GM20431 (cell line): Measurements from ENCODE around the gene SCN4B.

ENCODE experiments used
- in situ Hi-C: fragments of 300-500 bp; cut with MseI, MboI; formaldehyde crosslinking; loops from one replicate; pipeline ENCODE4 v1.15.0; 2020; ENCODE audit warnings: low sequenced_read_pairs; ENCODE audit not compliant: unreplicated experiment

The SCN4B gene

DNA sequence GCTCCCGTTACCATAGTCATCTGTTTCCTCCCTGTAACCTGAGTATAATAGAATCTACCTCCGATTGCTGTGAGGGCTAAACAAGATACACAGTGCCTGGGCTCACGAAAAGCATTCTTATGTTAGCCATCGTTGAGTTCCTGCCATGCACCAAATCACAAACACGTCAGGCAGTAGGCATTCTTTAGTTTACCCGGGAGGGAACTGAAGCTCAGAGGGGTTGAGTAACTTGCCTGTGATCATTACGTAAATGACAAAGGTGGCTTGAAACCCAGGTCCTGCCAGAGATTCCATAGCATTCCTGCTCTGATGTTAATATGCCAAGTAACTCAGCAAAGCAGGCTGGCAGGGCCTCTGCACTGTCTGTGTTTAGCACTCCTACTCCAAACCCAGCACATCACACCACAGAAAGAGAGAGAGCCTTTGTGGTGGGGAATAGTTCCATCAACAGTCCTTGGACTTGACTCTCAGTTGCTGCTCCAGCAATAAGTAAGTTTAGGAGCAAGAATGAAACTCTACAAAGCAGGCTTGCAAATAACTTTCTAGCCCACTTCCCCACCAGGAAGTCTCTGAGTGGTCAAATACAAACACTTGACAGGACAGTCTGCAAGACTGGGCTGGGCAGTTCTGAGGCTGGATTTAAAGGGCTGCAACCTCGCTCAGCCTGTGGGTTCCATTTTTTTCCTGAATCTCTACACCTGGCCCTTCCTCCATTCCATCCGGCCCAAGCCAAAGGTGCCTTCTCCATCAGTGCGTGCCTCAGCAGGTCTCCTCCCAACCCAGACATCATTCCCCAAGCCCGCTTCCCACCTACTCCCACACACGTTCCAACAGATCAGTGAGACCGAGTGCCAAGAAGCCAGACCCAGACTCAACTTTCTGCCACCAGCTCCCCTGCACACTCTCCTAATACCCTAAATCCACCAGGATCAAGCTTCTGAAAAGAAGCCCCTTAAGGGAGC lies 22.7 kb upstream of the SCN4B start:
- in situ Hi-C loops, result no loop called here

DNA sequence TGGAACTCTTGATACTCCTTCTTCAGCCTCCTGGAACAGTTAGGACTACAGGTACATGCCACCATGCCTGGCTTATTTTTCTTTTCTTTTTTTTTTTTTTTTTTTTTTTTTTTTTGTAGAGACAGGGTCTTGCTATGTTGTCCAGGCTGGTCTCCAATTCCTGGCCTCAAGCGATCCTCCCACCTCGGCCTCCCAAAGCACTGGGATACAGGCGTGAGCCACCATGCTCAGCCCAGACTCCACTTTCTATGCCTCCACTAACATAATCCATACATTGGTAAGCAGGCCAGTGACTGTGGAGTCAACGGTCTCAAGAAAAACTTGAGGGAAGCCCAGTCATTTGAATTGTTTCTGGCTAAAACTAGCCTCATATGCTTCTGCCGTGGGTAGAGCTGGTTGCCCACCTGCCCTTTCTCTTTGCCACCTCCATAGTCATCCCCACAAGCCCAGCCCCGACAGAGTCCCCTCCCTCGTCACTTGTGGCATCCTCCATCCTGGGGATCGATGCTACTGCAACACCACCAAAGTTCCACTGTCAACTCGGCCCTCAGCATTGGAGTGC lies 21.5 kb upstream of the SCN4B start:
- in situ Hi-C loops, result no loop called here

DNA sequence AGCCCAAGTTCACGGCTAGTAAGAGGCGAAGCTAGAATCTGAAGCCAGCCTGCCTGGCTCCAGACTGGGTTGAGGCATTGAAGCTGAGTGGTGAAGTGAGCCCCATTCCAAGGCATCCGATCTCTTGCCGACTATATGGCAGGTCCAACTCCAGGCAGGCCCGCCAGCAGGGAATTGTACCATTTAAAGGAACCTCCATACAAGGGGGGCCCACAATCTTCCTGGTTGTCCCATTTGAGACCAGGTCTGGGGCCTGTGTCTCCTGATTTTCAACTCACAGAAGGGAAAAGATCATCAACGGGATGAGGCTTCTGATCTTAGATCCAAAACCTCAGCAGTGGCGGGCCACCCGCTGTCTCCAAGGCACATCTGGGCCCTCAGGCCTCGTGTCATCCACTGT lies 19.7 kb upstream of the SCN4B start:
- in situ Hi-C loops, result no loop called here

DNA sequence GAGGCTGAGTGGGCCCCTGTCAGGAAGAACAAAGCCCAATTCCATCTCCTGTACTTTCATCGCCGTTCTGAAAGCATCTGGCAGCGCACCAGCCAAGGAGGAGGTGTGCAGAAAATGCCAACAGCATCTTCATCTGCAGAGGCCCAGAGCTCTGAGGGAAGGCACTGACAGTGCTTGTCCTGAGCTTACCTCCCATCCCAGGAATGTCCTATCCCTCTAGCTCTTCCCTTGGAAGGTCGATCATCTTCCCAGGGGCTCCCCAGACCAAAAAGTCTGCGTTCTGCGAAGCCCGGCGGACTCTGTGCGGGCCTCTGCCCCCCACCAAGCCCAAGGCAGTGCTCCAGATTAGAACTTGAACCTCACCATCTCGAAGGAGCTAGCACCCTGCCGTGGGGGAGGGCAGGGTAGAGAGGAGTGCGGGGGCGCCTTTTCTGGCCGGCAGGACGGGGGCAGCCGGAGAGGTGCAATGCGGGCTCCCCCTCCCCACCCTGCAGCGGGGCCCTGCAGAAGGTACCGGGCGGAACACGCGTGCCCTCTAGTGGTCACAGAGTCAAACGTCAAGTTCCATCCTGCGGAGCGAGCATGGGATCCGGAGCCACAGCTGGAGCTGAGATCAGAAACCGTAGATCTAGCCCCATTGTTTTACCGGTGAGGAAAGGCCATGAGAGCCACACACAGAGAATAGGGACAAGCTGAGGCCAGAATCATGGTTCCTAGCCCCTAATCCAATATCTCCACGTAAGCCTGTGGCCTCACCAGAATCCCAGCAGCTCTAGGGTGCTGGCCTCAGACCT lies 18.8 kb upstream of the SCN4B start:
- in situ Hi-C loops, result no loop called here

DNA sequence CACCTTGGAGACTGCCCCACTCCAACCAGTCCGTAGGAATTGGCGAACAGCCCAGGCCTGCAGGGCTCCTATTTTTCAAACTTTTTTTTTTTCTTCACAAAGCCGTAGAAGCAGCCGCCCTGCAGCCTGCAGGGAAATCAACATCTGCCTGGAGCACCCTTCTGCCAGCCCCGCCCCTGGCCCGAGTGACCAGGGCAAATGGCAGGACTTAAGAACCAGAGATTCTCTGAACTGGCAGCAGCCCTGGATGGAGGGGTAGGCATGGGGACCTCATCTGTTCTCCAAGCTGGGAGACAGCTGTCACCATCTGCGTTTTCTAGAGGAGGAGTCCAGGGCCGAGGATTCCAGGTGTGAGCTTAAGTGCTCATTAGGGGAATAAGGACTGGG lies 18.3 kb upstream of the SCN4B start:
- in situ Hi-C loops, result no loop called here

DNA sequence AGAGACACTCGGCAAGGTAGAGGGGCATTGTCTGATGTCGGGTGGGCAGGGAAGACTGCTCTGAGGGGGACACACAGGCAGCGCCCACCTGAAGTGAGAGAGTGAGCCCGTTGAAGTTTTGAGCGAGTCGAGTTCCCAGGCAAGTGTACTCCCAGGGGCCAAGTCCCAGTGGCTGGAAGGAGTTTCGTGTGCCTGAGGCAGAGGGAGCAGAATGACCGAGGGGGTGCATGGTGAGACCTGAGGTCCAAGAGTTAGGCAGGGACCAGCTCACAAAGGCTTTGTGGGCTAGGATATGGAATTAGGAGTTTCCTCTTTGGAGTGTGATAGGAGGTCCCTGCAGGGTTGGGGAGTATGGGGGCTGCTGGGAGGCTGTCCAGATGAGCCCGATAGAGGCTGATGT lies 17.6 kb upstream of the SCN4B start:
- in situ Hi-C loops, result no loop called here

DNA sequence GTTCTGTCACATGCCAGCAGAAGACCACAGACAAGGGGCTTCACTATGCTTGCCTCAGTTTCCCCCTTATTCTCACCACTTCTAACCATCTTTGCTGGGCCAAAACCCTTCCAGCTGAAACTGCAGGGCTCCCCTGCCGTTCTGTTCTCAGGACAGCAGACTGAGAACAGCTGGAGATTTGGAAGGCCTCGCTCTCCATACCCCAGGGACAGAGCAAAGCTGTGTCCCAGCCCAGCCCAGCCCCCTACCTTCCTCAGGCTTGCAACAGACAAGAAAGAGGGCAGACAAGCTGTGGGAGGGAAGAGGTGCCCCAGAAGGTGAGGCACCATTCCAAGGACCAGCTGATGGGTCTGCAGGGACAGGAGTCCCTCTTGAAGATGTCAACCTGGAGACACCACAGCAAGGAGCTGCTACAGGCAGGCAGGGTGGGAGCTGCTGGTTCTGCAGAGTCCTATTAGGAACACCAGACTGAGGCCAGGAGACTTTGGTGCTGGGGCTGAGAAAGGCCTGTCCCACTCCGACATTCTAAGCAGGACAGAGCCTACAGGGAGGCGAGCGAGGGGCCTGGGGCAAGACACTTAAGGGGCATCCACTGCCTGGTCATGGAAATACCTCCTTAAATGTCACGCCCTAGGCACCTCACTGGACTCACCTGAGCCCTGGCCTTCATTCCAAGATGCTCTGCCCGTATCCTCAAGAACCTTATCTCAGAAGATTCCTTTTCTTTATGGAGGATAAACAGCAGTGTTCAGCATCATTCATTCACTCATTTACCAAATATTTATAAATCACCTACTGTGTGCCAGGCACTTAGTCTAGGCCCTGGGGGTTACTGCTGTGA lies 16.9 kb upstream of the SCN4B start:
- in situ Hi-C loops, result no loop called here

DNA sequence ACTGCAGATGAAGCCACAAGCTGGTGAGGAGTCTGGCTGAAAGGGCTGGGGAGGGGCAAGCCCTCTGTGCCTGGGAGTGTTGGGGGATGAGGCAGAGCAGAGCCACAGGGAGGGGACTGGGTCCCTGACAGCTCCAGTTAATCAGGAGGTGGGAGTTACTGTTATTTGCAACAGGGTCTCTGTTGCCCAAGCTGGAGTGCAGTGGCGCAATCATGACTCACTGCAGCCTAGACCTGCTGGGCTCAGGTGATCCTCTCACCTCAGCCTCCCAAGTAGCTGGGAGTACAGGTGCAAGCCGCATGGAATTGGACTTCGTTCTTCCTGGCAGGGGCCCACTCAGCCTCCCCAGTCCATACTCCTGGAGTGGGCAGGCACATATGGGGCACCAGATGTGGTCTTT lies 16.1 kb upstream of the SCN4B start:
- in situ Hi-C loops, result no loop called here

DNA sequence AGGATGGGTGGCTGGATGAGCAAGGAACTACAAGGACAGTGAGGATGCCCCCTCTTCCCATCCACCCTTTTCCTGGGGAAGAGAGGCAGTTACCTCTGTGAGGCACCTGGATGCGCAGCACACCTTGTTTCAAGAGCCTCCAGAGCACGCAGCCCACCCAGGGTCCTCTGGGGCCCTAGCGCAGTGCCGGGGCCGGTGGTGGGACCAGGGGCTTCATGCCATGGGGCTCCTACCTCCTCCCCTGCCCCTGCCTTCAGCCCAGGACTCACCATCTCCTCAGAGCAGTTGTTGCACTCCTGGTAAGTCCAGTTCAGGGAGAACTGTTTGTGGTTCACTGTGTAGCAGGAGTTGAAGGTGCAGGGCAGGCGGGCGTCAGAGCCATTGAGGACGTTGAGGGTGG lies 15.7 kb upstream of the SCN4B start:
- in situ Hi-C loops, result no loop called here

DNA sequence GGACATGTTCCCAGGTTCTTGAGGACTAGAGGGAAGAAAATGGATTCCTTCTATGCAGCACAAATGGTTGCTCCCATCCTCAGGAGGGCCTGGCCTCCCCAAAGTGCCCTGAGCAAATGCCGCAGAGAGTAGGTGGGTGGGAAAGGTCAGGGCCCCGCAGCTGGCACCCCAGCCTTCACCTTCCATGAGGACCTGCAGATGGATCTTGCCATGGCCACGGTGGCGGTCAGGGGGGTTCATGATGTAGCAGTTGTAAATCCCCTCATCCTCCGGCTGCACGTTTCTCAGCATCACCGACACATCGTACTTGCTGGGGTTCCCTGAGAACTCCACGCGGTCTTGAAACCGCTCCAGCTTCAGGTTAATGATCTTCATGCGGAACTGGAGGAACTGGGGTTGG lies 15.3 kb upstream of the SCN4B start:
- in situ Hi-C loops, result no loop called here

DNA sequence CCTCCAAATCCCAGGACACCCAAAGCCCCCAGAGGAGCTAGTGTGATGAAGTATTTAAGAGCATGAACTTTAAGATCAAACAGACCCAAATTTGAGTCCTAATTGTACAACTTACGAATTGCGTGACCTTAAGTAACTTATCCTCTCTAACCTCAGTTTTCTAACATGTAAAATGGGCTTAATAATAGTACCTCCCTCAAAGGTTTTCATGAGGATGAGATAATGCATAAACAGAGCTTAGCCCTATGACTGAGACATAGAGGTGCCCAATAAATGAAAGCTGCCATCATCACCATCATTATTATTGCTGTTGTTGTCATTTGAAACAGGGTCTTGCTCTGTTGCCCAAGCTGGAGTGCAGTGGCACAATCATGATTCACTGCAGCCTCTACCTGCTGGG lies 14.6 kb upstream of the SCN4B start:
- in situ Hi-C loops, result no loop called here

DNA sequence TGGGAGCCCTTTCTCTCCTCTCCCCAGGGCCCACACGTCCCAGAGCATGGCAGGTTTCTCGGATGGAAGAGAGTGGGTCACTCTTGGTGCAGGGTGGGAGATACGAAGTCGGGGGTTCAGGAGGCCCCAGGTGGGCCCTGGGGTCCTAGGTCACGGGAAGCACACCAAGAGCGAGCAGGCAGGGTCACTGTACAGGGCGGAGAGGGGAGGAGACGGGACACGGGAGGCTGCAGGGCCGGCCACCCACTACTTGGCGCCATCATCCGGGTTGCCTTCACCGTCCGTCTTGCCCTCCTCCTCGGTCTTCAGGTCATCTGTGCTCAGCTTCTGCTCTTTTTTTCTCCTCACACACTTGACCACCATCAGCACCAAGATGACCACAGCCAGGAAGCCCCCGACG lies 14.0 kb upstream of the SCN4B start:
- in situ Hi-C loops, result no loop called here

DNA sequence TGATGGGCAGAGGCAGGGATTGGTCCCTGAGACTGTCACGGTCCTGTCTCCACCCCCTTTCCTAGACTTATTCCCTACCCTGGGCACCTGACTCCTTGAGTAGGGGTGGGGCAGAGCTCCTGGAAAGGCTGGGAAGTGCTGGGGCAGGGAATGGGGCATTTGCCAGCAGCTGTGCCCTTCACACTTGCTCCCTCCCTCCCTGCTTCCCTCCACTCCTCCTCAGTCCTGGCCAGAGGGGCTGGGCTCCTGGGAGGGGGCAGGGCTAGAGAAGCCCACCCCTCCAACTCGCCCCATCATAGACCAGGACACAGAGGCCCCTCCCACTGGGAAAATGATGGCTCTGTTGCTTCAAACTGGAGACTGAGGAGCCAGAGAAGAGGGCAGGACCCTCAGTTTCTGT lies 12.3 kb upstream of the SCN4B start:
- in situ Hi-C loops, result no loop called here

DNA sequence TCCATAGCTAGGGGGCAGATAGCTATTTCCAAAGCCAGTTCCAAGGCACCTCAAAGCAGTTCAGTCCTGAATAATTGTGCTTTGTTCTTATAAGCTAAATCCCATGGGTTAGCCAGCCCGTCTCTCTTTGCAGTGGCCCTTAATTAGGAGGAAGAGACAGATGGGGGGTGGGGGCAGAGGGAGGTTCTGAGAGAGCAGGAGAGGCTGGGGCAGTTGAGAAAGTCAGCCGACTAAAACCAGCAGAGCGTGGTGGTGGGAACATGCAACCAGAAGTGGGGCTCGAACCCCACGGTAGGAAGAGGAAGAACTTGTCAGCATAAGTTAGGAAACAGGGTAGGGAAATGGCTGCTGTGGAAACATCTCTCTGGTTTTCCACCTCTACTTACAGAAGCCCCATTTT lies 10.9 kb upstream of the SCN4B start:
- in situ Hi-C loops, result no loop called here

DNA sequence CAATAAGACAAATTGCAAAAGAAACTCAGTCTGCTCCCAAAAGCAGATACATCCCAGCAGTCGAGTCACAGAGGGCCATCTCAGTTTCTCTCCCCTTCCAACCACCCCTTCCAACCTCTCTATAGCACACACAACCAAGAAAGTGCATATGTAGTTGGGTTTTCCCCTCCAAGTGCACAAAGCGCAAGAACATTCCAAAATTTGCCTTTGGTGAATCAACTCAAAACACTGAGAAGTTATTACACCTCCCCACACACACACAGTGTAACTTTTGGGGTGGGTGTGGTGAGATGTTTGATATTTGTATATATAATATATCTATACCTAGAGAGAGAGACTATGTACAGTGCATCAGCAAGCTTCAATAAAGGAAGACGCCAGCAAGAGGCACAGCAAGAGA lies 10.2 kb upstream of the SCN4B start:
- in situ Hi-C loops, result no loop called here

DNA sequence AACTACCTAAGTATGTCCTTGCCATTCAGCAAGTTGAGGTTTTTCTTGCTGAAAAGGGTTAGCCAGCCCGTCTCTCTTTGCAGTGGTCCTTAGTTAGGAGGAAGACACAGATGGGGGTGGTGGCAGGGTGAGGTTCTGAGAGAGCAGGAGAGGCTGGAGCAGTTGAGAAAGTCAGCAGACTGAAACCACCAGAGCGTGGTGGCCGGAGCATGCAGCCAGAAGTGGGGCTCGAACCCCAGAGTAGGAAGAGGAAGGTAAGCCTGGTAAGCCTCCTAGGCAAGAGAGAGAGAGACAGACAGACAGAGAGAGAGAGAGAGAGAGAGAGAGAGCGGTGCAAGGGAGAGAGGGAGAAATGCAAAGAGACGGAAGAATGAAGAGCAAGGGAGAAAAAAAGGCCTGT lies 9.2 kb upstream of the SCN4B start:
- in situ Hi-C loops, result no loop called here

DNA sequence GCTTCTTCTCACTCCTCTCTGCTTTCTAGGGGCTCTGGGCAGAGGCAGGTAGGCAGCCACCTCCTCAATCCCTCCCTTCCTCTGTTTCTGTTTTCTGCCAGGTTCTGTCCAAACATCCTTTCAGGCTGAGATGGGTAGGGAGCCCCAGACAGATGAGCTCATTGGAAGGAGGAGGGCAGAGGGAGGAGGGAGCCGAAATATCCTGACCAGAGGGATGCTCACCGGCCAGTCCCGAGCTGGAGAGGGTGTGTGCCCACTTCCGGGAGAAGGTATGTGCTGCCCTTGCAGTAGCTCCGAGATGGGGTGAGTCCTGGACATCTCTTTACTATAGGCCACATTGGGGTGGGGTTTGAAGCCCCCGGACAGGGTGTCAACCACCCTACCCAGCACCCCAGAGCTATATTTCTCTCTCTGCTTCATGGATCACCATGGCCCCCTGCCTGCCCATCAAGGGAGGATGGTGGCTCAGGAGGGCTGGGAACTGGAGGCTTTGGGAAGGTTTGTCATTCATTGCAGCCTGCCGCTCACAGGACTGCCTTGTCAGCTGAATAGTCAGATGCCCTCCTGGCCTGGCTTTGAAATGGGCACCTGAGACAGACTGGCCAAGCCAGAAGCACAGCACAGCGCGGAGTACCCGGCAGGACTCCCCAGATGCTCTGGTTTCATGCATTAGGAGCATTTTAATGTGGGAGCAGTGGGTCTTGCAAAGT lies 4.7 kb upstream of the SCN4B start:
- in situ Hi-C loops, result no loop called here

DNA sequence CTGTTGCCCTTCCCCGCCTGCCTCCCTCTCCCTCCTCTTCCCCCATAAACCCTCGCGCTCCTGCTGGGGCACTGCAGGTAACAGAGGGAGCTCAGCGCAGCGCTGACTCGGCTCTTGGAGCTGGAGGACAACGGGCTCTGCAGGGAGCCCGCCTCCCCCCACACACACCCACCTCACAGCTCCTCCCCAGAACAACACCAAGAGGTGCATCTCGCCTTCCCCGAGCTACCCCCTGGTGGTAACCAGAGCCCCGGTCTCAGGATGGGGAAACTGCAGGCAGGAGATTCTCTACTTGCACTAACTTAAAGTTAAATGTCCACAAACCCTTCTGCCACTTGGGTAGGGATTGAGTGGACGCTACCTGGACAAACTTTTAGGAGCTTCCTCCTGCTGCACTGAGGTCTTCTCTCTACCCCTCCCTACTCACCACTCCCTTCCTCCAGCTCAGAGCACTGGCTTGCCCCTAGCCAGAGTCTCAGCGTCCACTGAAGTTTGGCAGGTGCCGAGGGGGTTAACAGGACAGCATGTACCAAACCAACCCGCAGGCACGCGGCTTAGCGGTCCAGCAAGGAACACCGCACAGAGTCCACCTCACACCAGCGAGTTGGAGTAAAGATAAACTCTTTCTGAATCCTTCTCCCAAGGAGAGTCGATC lies 4.0 kb upstream of the SCN4B start:
- in situ Hi-C loops, result no loop called here
